HEK293 (cell line): ENCODE results near the gene METTL6.
A peak's percentile ranks its signal among the peaks of the same experiment; 100 is the strongest.

Experiments used
- CTCF ChIA-PET: fragments of 350-600 bp; formaldehyde crosslinking; extraction: SDS; loops from one replicate; lab custom pipeline; 2021; ENCODE audit warnings: antibody characterized with exemption; lab: Yijun Ruan, JAX
- POLR2A ChIA-PET: fragments of 300-600 bp; formaldehyde crosslinking; extraction: SDS; loops from one replicate; lab custom pipeline; 2020; ENCODE audit warnings: antibody characterized with exemption, inconsistent platforms; lab: Yijun Ruan, JAX
- H3K27ac ChIP-seq: fragments of 200-500 bp; sonication (Bioruptor generic); 2 replicates; pipeline ENCODE4 v1.5.1; 2014; ENCODE audit warnings: low read depth, low read length, control low read depth, inconsistent platforms; ENCODE audit errors: extremely low read depth
- H3K36me3 ChIP-seq, 2 experiments: fragments of 200-500 bp in 1 of 2; sonication (Bioruptor generic) in 1 of 2; 1 replicate in 1 of 2; 2 replicates in 1 of 2; pipeline ENCODE4 v1.5.1; 2014 to 2017; ENCODE audit warnings: inconsistent platforms in 2 of 2, low read length in 2 of 2; ENCODE audit not compliant: control insufficient read depth in 2 of 2, insufficient read depth in 1 of 2
- H3K4me1 ChIP-seq: fragments of 200-500 bp; sonication (Bioruptor generic); 2 replicates; pipeline ENCODE4 v1.5.1; 2014; ENCODE audit warnings: mild to moderate bottlenecking, low read length, inconsistent platforms; ENCODE audit not compliant: control insufficient read depth, insufficient read depth
- H3K4me3 ChIP-seq: 2 replicates; pipeline ENCODE4 v1.5.1; 2011; ENCODE audit warnings: low read depth, mild to moderate bottlenecking, control low read depth, low read length, moderate library complexity
- H3K9me3 ChIP-seq: fragments of 200-500 bp; sonication (Bioruptor generic); 2 replicates; pipeline ENCODE4 v1.5.1; 2014; ENCODE audit warnings: low read depth, low read length, inconsistent platforms; ENCODE audit not compliant: control insufficient read depth, insufficient read depth
- GLIS2 ChIP-seq: fragments of 450-650 bp; formaldehyde crosslinking; IDR thresholded peaks from 2 replicates; pipeline ENCODE4 v1.5.1; 2016; ENCODE audit warnings: missing biosample characterization, missing genetic modification characterization
- SP7 ChIP-seq: fragments of 450-650 bp; formaldehyde crosslinking; IDR thresholded peaks from 2 replicates; pipeline ENCODE4 v1.5.1; 2016; ENCODE audit warnings: missing biosample characterization, missing genetic modification characterization
- ZBTB17 ChIP-seq: fragments of 450-650 bp; formaldehyde crosslinking; IDR thresholded peaks from 2 replicates; pipeline ENCODE4 v1.5.1; 2016; ENCODE audit warnings: missing biosample characterization, missing genetic modification characterization
- ZBTB21 ChIP-seq: fragments of 450-650 bp; formaldehyde crosslinking; IDR thresholded peaks from 2 replicates; pipeline ENCODE4 v1.5.1; 2017; ENCODE audit warnings: missing biosample characterization, missing genetic modification characterization
- ZNF114 ChIP-seq: fragments of 450-650 bp; formaldehyde crosslinking; IDR thresholded peaks from 2 replicates; pipeline ENCODE4 v1.5.0; 2017; ENCODE audit warnings: missing biosample characterization, missing genetic modification characterization
- ZNF121 ChIP-seq: fragments of 450-650 bp; formaldehyde crosslinking; IDR thresholded peaks from 2 replicates; pipeline ENCODE4 v1.5.1; 2016; ENCODE audit warnings: missing biosample characterization, missing genetic modification characterization
- ZNF174 ChIP-seq: fragments of 450-650 bp; formaldehyde crosslinking; IDR thresholded peaks from 2 replicates; pipeline ENCODE4 v1.5.0; 2017; ENCODE audit warnings: missing biosample characterization, mild to moderate bottlenecking, missing genetic modification characterization
- ZNF266 ChIP-seq: fragments of 450-650 bp; formaldehyde crosslinking; IDR thresholded peaks from 2 replicates; pipeline ENCODE4 v1.5.1; 2016; ENCODE audit warnings: missing biosample characterization, missing genetic modification characterization, low read depth
- ZNF341 ChIP-seq: fragments of 450-650 bp; formaldehyde crosslinking; IDR thresholded peaks from 2 replicates; pipeline ENCODE4; 2016; ENCODE audit warnings: low read depth, missing biosample characterization, missing genetic modification characterization
- ZNF416 ChIP-seq: fragments of 450-650 bp; formaldehyde crosslinking; IDR thresholded peaks from 2 replicates; pipeline ENCODE4 v1.5.1; 2016; ENCODE audit warnings: missing biosample characterization, missing genetic modification characterization
- ZNF48 ChIP-seq: fragments of 450-650 bp; formaldehyde crosslinking; IDR thresholded peaks from 2 replicates; pipeline ENCODE4 v1.5.1; 2016; ENCODE audit warnings: missing biosample characterization, missing genetic modification characterization
- ZNF510 ChIP-seq: fragments of 450-650 bp; formaldehyde crosslinking; IDR thresholded peaks from 2 replicates; pipeline ENCODE4 v1.5.1; 2018; ENCODE audit warnings: mild to moderate bottlenecking, missing genetic modification characterization, missing biosample characterization; ENCODE audit not compliant: insufficient replicate concordance
- ZNF548 ChIP-seq: fragments of 450-650 bp; formaldehyde crosslinking; IDR thresholded peaks from 2 replicates; pipeline ENCODE4 v1.5.1; 2016; ENCODE audit warnings: missing biosample characterization, missing genetic modification characterization
- ZNF660 ChIP-seq: fragments of 450-650 bp; IDR thresholded peaks from 2 replicates; pipeline ENCODE4 v1.5.1; 2018; ENCODE audit warnings: missing biosample characterization, mild to moderate bottlenecking, missing genetic modification characterization
- ZNF677 ChIP-seq: fragments of 450-650 bp; IDR thresholded peaks from 2 replicates; pipeline ENCODE4 v1.5.0; 2018; ENCODE audit warnings: missing biosample characterization, mild to moderate bottlenecking, missing genetic modification characterization, moderate library complexity
- ZNF830 ChIP-seq: fragments of 450-650 bp; IDR thresholded peaks from 2 replicates; pipeline ENCODE4 v1.5.0; 2018; ENCODE audit warnings: missing biosample characterization, missing genetic modification characterization, low read depth, mild to moderate bottlenecking, moderate library complexity
- TF ChIP-seq, protein P1 (sequence below): fragments of 450-650 bp; formaldehyde crosslinking; IDR thresholded peaks from 2 replicates; pipeline ENCODE4 v1.5.1; 2016; ENCODE audit warnings: missing biosample characterization, missing genetic modification characterization
- TF ChIP-seq, protein P2 (sequence below): fragments of 450-650 bp; formaldehyde crosslinking; IDR thresholded peaks from 2 replicates; pipeline ENCODE4 v1.5.1; 2017; ENCODE audit warnings: missing biosample characterization, missing genetic modification characterization
- TF ChIP-seq, protein P3 (sequence below): fragments of 450-650 bp; formaldehyde crosslinking; IDR thresholded peaks from 2 replicates; pipeline ENCODE4 v1.5.1; 2016; ENCODE audit warnings: missing biosample characterization, missing genetic modification characterization, low read depth

The METTL6 gene

DNA sequence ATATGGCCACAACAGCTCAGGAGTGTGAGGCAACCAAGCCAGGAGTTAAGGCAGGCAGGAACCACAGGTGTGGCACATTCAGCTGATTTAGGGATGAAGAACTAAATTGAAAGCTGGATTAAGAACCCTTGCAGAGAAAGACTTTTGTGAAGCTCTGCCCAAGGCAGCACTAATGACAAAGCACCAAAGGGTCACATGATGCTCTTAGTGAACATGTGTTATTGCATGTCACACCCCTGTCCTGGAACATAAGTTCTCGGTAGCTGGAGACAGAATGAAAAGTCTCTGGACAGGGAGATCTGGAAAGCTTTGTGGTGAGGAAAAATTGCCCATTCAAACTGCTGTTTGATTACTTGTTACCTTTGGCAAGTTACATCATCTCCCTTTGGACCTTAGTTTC is 3.3 kb upstream of the METTL6 start:
- no peaks in the 10 kb centered on the region for H3K9me3 ChIP-seq
- H3K4me3 ChIP-seq: no peak overlapping the region
- TF ChIP-seq ZNF266: no peak
- TF ChIP-seq ZNF114 (tag by site-specific recombination): no peak
- TF ChIP-seq, protein P1, sequence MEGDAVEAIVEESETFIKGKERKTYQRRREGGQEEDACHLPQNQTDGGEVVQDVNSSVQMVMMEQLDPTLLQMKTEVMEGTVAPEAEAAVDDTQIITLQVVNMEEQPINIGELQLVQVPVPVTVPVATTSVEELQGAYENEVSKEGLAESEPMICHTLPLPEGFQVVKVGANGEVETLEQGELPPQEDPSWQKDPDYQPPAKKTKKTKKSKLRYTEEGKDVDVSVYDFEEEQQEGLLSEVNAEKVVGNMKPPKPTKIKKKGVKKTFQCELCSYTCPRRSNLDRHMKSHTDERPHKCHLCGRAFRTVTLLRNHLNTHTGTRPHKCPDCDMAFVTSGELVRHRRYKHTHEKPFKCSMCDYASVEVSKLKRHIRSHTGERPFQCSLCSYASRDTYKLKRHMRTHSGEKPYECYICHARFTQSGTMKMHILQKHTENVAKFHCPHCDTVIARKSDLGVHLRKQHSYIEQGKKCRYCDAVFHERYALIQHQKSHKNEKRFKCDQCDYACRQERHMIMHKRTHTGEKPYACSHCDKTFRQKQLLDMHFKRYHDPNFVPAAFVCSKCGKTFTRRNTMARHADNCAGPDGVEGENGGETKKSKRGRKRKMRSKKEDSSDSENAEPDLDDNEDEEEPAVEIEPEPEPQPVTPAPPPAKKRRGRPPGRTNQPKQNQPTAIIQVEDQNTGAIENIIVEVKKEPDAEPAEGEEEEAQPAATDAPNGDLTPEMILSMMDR (tag by site-specific recombination): no peak
- TF ChIP-seq ZNF660 (tag by site-specific recombination): no peak
- no peak for TF ChIP-seq ZNF548 (tag by site-specific recombination)
- H3K36me3 ChIP-seq: peaks cover 26 to 50% of the 10 kb centered on the region in 2 experiments
- POLR2A ChIA-PET: no interaction called here
- CTCF ChIA-PET: interaction anchor here (0.6 to 2.1 kb wide), 6 partner anchors 23 to 478 kb away, joined by 3 to 9 read pairs (median 4); no protein-coding TSS in a partner anchor
- no peak overlapping the region for H3K27ac ChIP-seq
- H3K4me1 ChIP-seq: 0 out of 2 replicates have a peak, but pooled peaks cover 5% of the 10 kb centered on the region

DNA sequence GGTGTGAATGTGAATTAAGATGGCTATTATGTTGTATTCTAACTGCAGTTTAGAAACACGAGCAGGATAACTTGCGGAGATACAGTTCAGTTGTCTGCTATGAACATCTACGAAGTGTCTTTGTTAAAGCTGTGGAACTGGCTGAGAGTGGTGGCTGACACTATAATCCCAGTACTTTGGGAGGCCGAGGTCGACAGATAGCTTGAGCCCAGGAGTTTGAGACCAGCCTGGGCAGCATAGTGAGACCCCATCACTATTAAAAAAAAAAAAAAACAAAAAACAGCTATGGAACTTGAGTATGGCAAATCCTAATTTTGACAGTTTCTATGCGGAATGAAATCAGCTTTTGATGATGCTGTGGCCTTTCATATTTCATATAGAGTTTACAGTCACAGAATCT is 1.7 kb upstream of the METTL6 start:
- no peaks in the 10 kb centered on the region for H3K9me3 ChIP-seq
- ChIA-PET POLR2A (no interaction called here), CTCF (interaction anchor here (0.7 to 2.1 kb wide), 2 partner anchors 10 to 161 kb away, joined by 3 to 4 read pairs; no protein-coding TSS in a partner anchor)
- 0 out of 2 replicates have a peak, but pooled peaks cover 5% of the 10 kb centered on the region for H3K4me1 ChIP-seq
- H3K27ac ChIP-seq: no peak overlapping the region
- H3K4me3 ChIP-seq: peak overlapping the region; percentile 74
- TF ChIP-seq ZNF510 (no peak), ZNF121 (tag by site-specific recombination) (peak; percentile 85), ZNF677 (tag by site-specific recombination) (no peak), ZBTB21 (tag by site-specific recombination) (no peak), ZNF830 (tag by site-specific recombination) (no peak), ZNF48 (tag by site-specific recombination) (no peak), ZNF416 (tag by site-specific recombination) (no peak)
- peaks cover 19 to 47% of the 10 kb centered on the region in 2 experiments for H3K36me3 ChIP-seq

DNA sequence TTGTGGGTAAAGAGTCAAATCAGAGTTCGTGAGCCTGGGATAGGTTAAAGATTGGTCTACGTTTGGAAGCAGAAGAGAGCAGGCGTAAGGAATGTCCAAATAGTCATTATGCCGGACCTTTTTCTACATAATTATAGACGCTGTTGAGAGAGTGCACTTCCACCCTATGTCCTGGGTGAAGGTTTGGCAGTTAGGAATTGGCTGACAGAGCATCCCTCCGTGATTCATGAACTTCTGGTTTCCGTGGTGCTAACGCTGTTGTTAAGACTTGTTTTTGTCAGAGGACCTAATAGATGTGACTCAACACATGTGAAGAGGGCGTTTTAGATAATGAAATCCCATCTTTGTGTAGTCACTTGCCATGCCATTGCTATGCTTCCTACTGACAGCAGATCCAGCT is 1.2 kb upstream of the METTL6 start:
- peak overlapping the region; percentile 74 for H3K4me3 ChIP-seq
- no peak overlapping the region for H3K27ac ChIP-seq
- no peaks in the 10 kb centered on the region for H3K9me3 ChIP-seq
- ChIA-PET CTCF (interaction anchor here (2.1 kb wide), 1 partner anchor 161 kb away, joined by 4 read pairs; no protein-coding TSS in a partner anchor), POLR2A (no interaction called here)
- no peak for TF ChIP-seq ZBTB17
- TF ChIP-seq, protein P2, sequence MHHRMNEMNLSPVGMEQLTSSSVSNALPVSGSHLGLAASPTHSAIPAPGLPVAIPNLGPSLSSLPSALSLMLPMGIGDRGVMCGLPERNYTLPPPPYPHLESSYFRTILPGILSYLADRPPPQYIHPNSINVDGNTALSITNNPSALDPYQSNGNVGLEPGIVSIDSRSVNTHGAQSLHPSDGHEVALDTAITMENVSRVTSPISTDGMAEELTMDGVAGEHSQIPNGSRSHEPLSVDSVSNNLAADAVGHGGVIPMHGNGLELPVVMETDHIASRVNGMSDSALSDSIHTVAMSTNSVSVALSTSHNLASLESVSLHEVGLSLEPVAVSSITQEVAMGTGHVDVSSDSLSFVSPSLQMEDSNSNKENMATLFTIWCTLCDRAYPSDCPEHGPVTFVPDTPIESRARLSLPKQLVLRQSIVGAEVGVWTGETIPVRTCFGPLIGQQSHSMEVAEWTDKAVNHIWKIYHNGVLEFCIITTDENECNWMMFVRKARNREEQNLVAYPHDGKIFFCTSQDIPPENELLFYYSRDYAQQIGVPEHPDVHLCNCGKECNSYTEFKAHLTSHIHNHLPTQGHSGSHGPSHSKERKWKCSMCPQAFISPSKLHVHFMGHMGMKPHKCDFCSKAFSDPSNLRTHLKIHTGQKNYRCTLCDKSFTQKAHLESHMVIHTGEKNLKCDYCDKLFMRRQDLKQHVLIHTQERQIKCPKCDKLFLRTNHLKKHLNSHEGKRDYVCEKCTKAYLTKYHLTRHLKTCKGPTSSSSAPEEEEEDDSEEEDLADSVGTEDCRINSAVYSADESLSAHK (tag by site-specific recombination): no peak
- TF ChIP-seq ZNF660 (tag by site-specific recombination): no peak
- no peak for TF ChIP-seq GLIS2 (tag by site-specific recombination)
- no peak for TF ChIP-seq ZNF174 (tag by site-specific recombination)
- TF ChIP-seq SP7 (tag by site-specific recombination): peak; percentile 91
- TF ChIP-seq ZNF341 (tag by site-specific recombination): peak; percentile 76
- TF ChIP-seq ZNF830 (tag by site-specific recombination): no peak
- TF ChIP-seq, protein P3, sequence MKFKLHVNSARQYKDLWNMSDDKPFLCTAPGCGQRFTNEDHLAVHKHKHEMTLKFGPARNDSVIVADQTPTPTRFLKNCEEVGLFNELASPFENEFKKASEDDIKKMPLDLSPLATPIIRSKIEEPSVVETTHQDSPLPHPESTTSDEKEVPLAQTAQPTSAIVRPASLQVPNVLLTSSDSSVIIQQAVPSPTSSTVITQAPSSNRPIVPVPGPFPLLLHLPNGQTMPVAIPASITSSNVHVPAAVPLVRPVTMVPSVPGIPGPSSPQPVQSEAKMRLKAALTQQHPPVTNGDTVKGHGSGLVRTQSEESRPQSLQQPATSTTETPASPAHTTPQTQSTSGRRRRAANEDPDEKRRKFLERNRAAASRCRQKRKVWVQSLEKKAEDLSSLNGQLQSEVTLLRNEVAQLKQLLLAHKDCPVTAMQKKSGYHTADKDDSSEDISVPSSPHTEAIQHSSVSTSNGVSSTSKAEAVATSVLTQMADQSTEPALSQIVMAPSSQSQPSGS: no peak
- H3K4me1 ChIP-seq: 0 out of 2 replicates have a peak, but pooled peaks cover 5% of the 10 kb centered on the region
- H3K36me3 ChIP-seq: peaks cover 20 to 47% of the 10 kb centered on the region in 2 experiments
